Stimulated activated CD8-positive, alpha-beta memory T cell treated with anti-CD3 and anti-CD28 coated beads, Interleukin-12 subunit alpha, Interleukin-12 subunit beta, amount 100 ng/mL, for 4 hours (primary cell): ENCODE measurements around the gene CD300LF.
A peak's percentile ranks its signal among the peaks of the same experiment; 100 is the strongest.

Experiments used
- DNase-seq: peaks from one replicate; pipeline ENCODE4 v3.0.0-alpha.2; 2020; ENCODE audit warnings: low read depth

CD300LF gene

GRCh38 chr17:74686761-74687160 lies 26.0 kb downstream of the CD300LF start:
- DNase-seq, result no peak

GRCh38 chr17:74682471-74683190 lies 30.1 kb downstream of the CD300LF start:
- no peak for DNase-seq

GRCh38 chr17:74682028-74682427 lies 30.7 kb downstream of the CD300LF start:
- DNase-seq, result no peak

- no peak for DNase-seq
Measured at GRCh38 chr17:74680941-74681340, 31.8 kb downstream of the CD300LF start.

GRCh38 chr17:74680213-74680612 lies 32.5 kb downstream of the CD300LF start:
- DNase-seq, result no peak

GRCh38 chr17:74679374-74679773 lies 33.3 kb downstream of the CD300LF start:
- no peak for DNase-seq

GRCh38 chr17:74678541-74678940 lies 34.2 kb downstream of the CD300LF start:
- DNase-seq, result no peak

GRCh38 chr17:74677558-74678466 lies 34.9 kb downstream of the CD300LF start:
- no peak for DNase-seq

GRCh38 chr17:74671031-74671771 lies 41.5 kb downstream of the CD300LF start:
- peak; percentile 35 for DNase-seq

GRCh38 chr17:74670329-74670728 lies 42.4 kb downstream of the CD300LF start:
- DNase-seq, result no peak

GRCh38 chr17:74663561-74663960 lies 49.2 kb downstream of the CD300LF start:
- DNase-seq, result no peak

- DNase-seq, result no peak
Measured at GRCh38 chr17:74659889-74660288, 52.8 kb downstream of the CD300LF start.

- no peak for DNase-seq
Measured at GRCh38 chr17:74658620-74659019, 54.1 kb downstream of the CD300LF start.

GRCh38 chr17:74654742-74655141 lies 58.0 kb downstream of the CD300LF start:
- no peak for DNase-seq

- DNase-seq, result no peak
Measured at GRCh38 chr17:74652020-74652419, 60.7 kb downstream of the CD300LF start.

GRCh38 chr17:74649909-74650308 lies 62.8 kb downstream of the CD300LF start:
- DNase-seq, result no peak

GRCh38 chr17:74647871-74648672 lies 64.7 kb downstream of the CD300LF start:
- DNase-seq, result no peak

GRCh38 chr17:74646231-74646630 lies 66.5 kb downstream of the CD300LF start:
- DNase-seq, result no peak

- DNase-seq, result no peak
Measured at GRCh38 chr17:74645010-74645409, 67.7 kb downstream of the CD300LF start.

- DNase-seq, result no peak
Measured at GRCh38 chr17:74644419-74644818, 68.3 kb downstream of the CD300LF start.
